HEK293 (cell line): ENCODE results near the gene AMOTL1.
A peak's percentile ranks its signal among the peaks of the same experiment; 100 is the strongest.

Experiments used
- CTCF ChIA-PET: fragments of 350-600 bp; formaldehyde crosslinking; extraction: SDS; loops from one replicate; lab custom pipeline; 2021; ENCODE audit warnings: antibody characterized with exemption; lab: Yijun Ruan, JAX
- POLR2A ChIA-PET: fragments of 300-600 bp; formaldehyde crosslinking; extraction: SDS; loops from one replicate; lab custom pipeline; 2020; ENCODE audit warnings: antibody characterized with exemption, inconsistent platforms; lab: Yijun Ruan, JAX
- H3K27ac ChIP-seq: fragments of 200-500 bp; sonication (Bioruptor generic); 2 replicates; pipeline ENCODE4 v1.5.1; 2014; ENCODE audit warnings: low read depth, low read length, control low read depth, inconsistent platforms; ENCODE audit errors: extremely low read depth
- H3K36me3 ChIP-seq, 2 experiments: fragments of 200-500 bp in 1 of 2; sonication (Bioruptor generic) in 1 of 2; 1 replicate in 1 of 2; 2 replicates in 1 of 2; pipeline ENCODE4 v1.5.1; 2014 to 2017; ENCODE audit warnings: inconsistent platforms in 2 of 2, low read length in 2 of 2; ENCODE audit not compliant: control insufficient read depth in 2 of 2, insufficient read depth in 1 of 2
- H3K4me1 ChIP-seq: fragments of 200-500 bp; sonication (Bioruptor generic); 2 replicates; pipeline ENCODE4 v1.5.1; 2014; ENCODE audit warnings: mild to moderate bottlenecking, low read length, inconsistent platforms; ENCODE audit not compliant: control insufficient read depth, insufficient read depth
- H3K4me3 ChIP-seq: 2 replicates; pipeline ENCODE4 v1.5.1; 2011; ENCODE audit warnings: low read depth, mild to moderate bottlenecking, control low read depth, low read length, moderate library complexity
- H3K9me3 ChIP-seq: fragments of 200-500 bp; sonication (Bioruptor generic); 2 replicates; pipeline ENCODE4 v1.5.1; 2014; ENCODE audit warnings: low read depth, low read length, inconsistent platforms; ENCODE audit not compliant: control insufficient read depth, insufficient read depth
- BCL6B ChIP-seq: fragments of 450-650 bp; formaldehyde crosslinking; IDR thresholded peaks from 2 replicates; pipeline ENCODE4 v1.5.1; 2017; ENCODE audit warnings: missing biosample characterization, missing genetic modification characterization
- MZF1 ChIP-seq: fragments of 450-650 bp; formaldehyde crosslinking; IDR thresholded peaks from 2 replicates; pipeline ENCODE4 v1.5.1; 2017; ENCODE audit warnings: missing biosample characterization, missing genetic modification characterization, borderline replicate concordance
- SALL2 ChIP-seq: fragments of 450-650 bp; formaldehyde crosslinking; IDR thresholded peaks from 2 replicates; pipeline ENCODE4 v1.5.0; 2017; ENCODE audit warnings: missing biosample characterization, mild to moderate bottlenecking, missing genetic modification characterization, borderline replicate concordance
- SCRT2 ChIP-seq: fragments of 450-650 bp; formaldehyde crosslinking; IDR thresholded peaks from 2 replicates; pipeline ENCODE4 v1.5.1; 2016; ENCODE audit warnings: missing biosample characterization, missing genetic modification characterization
- TRIM28 ChIP-seq: IDR thresholded peaks from 2 replicates; pipeline ENCODE4 v1.6.1; 2011; ENCODE audit warnings: low read length, control low read depth, borderline replicate concordance
- WT1 ChIP-seq: fragments of 450-650 bp; formaldehyde crosslinking; IDR thresholded peaks from 2 replicates; pipeline ENCODE4 v1.5.1; 2016; ENCODE audit warnings: missing biosample characterization, missing genetic modification characterization
- YY1 ChIP-seq: fragments of 450-650 bp; formaldehyde crosslinking; IDR thresholded peaks from 2 replicates; pipeline ENCODE4 v1.5.1; 2018; ENCODE audit warnings: missing biosample characterization, missing genetic modification characterization
- ZEB2 ChIP-seq: fragments of 450-650 bp; formaldehyde crosslinking; IDR thresholded peaks from 2 replicates; pipeline ENCODE4 v1.5.1; 2016; ENCODE audit warnings: missing biosample characterization, missing genetic modification characterization
- ZFP69B ChIP-seq: fragments of 450-650 bp; formaldehyde crosslinking; IDR thresholded peaks from 2 replicates; pipeline ENCODE4 v1.5.1; 2016; ENCODE audit warnings: missing biosample characterization, missing genetic modification characterization
- ZNF350 ChIP-seq: fragments of 450-650 bp; formaldehyde crosslinking; IDR thresholded peaks from 2 replicates; pipeline ENCODE4 v1.5.0; 2017; ENCODE audit warnings: missing biosample characterization, mild to moderate bottlenecking, missing genetic modification characterization
- ZNF473 ChIP-seq: fragments of 450-650 bp; formaldehyde crosslinking; IDR thresholded peaks from 2 replicates; pipeline ENCODE4 v1.5.1; 2017; ENCODE audit warnings: missing biosample characterization, missing genetic modification characterization
- ZNF510 ChIP-seq: fragments of 450-650 bp; formaldehyde crosslinking; IDR thresholded peaks from 2 replicates; pipeline ENCODE4 v1.5.1; 2018; ENCODE audit warnings: mild to moderate bottlenecking, missing genetic modification characterization, missing biosample characterization; ENCODE audit not compliant: insufficient replicate concordance
- ZNF518A ChIP-seq: fragments of 450-650 bp; formaldehyde crosslinking; conservative IDR thresholded peaks from 2 replicates; pipeline ENCODE4 v1.5.1; 2016; ENCODE audit warnings: low read depth, missing biosample characterization, missing genetic modification characterization
- ZNF521 ChIP-seq: fragments of 450-650 bp; formaldehyde crosslinking; IDR thresholded peaks from 2 replicates; pipeline ENCODE4 v1.5.1; 2017; ENCODE audit warnings: missing biosample characterization, mild to moderate bottlenecking, missing genetic modification characterization
- ZNF529 ChIP-seq: fragments of 450-650 bp; formaldehyde crosslinking; IDR thresholded peaks from 2 replicates; pipeline ENCODE4 v1.5.1; 2017; ENCODE audit warnings: missing genetic modification characterization, missing biosample characterization; ENCODE audit not compliant: insufficient replicate concordance
- ZNF549 ChIP-seq: fragments of 450-650 bp; IDR thresholded peaks from 2 replicates; pipeline ENCODE4 v1.5.1; 2018; ENCODE audit warnings: missing biosample characterization, missing genetic modification characterization, mild to moderate bottlenecking, inconsistent platforms, moderate library complexity
- ZNF555 ChIP-seq: fragments of 450-650 bp; formaldehyde crosslinking; conservative IDR thresholded peaks from 2 replicates; pipeline ENCODE4 v1.5.1; 2017; ENCODE audit warnings: missing biosample characterization, mild to moderate bottlenecking, missing genetic modification characterization, inconsistent platforms
- ZNF561 ChIP-seq: fragments of 450-650 bp; IDR thresholded peaks from 2 replicates; pipeline ENCODE4 v1.5.1; 2018; ENCODE audit warnings: missing biosample characterization, missing genetic modification characterization, borderline replicate concordance
- ZNF585B ChIP-seq: fragments of 450-650 bp; formaldehyde crosslinking; IDR thresholded peaks from 2 replicates; pipeline ENCODE4 v1.5.1; 2016; ENCODE audit warnings: missing biosample characterization, missing genetic modification characterization
- ZNF610 ChIP-seq: fragments of 450-650 bp; formaldehyde crosslinking; IDR thresholded peaks from 2 replicates; pipeline ENCODE4 v1.5.1; 2016; ENCODE audit warnings: missing biosample characterization, missing genetic modification characterization, borderline replicate concordance
- ZNF626 ChIP-seq: fragments of 450-650 bp; sonication (Bioruptor Pico); formaldehyde crosslinking; IDR thresholded peaks from 2 replicates; pipeline ENCODE4 v1.5.1; 2018; ENCODE audit warnings: missing biosample characterization, missing genetic modification characterization, inconsistent platforms
- ZNF654 ChIP-seq: fragments of 450-650 bp; formaldehyde crosslinking; IDR thresholded peaks from 2 replicates; pipeline ENCODE4 v1.5.1; 2016; ENCODE audit warnings: low read depth, missing biosample characterization, missing genetic modification characterization
- ZNF768 ChIP-seq: fragments of 450-650 bp; formaldehyde crosslinking; IDR thresholded peaks from 2 replicates; pipeline ENCODE4 v1.5.1; 2018; ENCODE audit warnings: missing biosample characterization, mild to moderate bottlenecking, missing genetic modification characterization
- ZNF776 ChIP-seq: fragments of 450-650 bp; formaldehyde crosslinking; IDR thresholded peaks from 2 replicates; pipeline ENCODE4 v1.5.0; 2017; ENCODE audit warnings: missing biosample characterization, missing genetic modification characterization, borderline replicate concordance
- ZNF792 ChIP-seq: fragments of 450-650 bp; formaldehyde crosslinking; IDR thresholded peaks from 2 replicates; pipeline ENCODE4 v1.5.1; 2016; ENCODE audit warnings: missing biosample characterization, missing genetic modification characterization
- ZSCAN30 ChIP-seq: fragments of 450-650 bp; IDR thresholded peaks from 2 replicates; pipeline ENCODE4 v1.5.1; 2018; ENCODE audit warnings: missing biosample characterization, mild to moderate bottlenecking, missing genetic modification characterization, moderate library complexity
- TF ChIP-seq, protein P1 (sequence below): sonication (generic); formaldehyde crosslinking; IDR thresholded peaks from 2 replicates; pipeline ENCODE4 v1.8.1; 2022; ENCODE audit warnings: mild to moderate bottlenecking, moderate library complexity, missing genetic modification reagents
- TF ChIP-seq, protein P2 (sequence below): fragments of 450-650 bp; formaldehyde crosslinking; IDR thresholded peaks from 2 replicates; pipeline ENCODE4 v1.5.1; 2016; ENCODE audit warnings: missing biosample characterization, missing genetic modification characterization

Gene AMOTL1

GRCh38 chr11:94815705-94816344, 47.7 kb downstream of the AMOTL1 start:
- peaks cover 0 to 51% of the 10 kb centered on the region in 2 experiments for H3K36me3 ChIP-seq
- CTCF ChIA-PET, result no interaction called here
- TF ChIP-seq SCRT2 (tag by site-specific recombination), result no peak
- TF ChIP-seq ZNF610 (tag by site-specific recombination), result 0 out of 2 replicates have a peak, but pooled peaks have one; percentile 31
- TF ChIP-seq ZNF510 (tag by site-specific recombination), result peak; percentile 20
- TF ChIP-seq ZNF626 (tag by site-specific recombination), result peak; percentile 78; the same call in 1 of the 2 replicates
- TF ChIP-seq WT1 (tag by site-specific recombination), result no peak
- 0 out of 2 replicates have a peak, but pooled peaks have one; percentile 37 for TF ChIP-seq MZF1
- TF ChIP-seq ZNF768, result no peak
- TF ChIP-seq ZNF473 (tag by site-specific recombination), result no peak
- no peak for TF ChIP-seq BCL6B (tag by site-specific recombination)
- no peak for TF ChIP-seq SALL2 (tag by site-specific recombination)
- no peak for TF ChIP-seq ZEB2
- TF ChIP-seq ZNF654 (tag by site-specific recombination), result no peak
- TF ChIP-seq ZNF792 (tag by site-specific recombination), result no peak
- TF ChIP-seq YY1 (tag by site-specific recombination), result no peak
- TF ChIP-seq ZNF585B (tag by site-specific recombination), result no peak
- peak; percentile 92 for TF ChIP-seq TRIM28
- TF ChIP-seq, protein P1, sequence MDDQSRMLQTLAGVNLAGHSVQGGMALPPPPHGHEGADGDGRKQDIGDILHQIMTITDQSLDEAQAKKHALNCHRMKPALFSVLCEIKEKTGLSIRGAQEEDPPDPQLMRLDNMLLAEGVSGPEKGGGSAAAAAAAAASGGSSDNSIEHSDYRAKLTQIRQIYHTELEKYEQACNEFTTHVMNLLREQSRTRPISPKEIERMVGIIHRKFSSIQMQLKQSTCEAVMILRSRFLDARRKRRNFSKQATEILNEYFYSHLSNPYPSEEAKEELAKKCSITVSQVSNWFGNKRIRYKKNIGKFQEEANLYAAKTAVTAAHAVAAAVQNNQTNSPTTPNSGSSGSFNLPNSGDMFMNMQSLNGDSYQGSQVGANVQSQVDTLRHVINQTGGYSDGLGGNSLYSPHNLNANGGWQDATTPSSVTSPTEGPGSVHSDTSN (CRISPR knock-in tag), result no peak
- TF ChIP-seq, protein P2, sequence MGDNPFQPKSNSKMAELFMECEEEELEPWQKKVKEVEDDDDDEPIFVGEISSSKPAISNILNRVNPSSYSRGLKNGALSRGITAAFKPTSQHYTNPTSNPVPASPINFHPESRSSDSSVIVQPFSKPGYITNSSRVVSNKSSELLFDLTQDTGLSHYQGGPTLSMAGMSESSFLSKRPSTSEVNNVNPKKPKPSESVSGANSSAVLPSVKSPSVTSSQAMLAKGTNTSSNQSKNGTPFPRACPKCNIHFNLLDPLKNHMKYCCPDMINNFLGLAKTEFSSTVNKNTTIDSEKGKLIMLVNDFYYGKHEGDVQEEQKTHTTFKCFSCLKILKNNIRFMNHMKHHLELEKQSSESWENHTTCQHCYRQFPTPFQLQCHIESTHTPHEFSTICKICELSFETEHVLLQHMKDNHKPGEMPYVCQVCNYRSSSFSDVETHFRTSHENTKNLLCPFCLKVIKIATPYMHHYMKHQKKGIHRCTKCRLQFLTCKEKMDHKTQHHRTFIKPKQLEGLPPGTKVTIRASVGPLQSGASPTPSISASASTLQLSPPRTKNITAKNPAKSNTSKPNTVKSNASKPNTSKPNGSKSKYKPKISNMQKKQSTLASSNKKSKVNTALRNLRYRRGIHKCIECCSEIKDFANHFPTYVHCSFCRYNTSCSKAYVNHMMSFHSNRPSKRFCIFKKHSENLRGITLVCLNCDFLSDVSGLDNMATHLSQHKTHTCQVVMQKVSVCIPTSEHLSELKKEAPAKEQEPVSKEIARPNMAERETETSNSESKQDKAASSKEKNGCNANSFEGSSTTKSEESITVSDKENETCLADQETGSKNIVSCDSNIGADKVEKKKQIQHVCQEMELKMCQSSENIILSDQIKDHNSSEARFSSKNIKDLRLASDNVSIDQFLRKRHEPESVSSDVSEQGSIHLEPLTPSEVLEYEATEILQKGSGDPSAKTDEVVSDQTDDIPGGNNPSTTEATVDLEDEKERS (tag by site-specific recombination), result 0 out of 2 replicates have a peak, but pooled peaks have one; percentile 75
- no peak for TF ChIP-seq ZSCAN30 (tag by site-specific recombination)
- no peak for TF ChIP-seq ZNF561 (tag by site-specific recombination)
- TF ChIP-seq ZNF350 (tag by site-specific recombination), result 0 out of 2 replicates have a peak, but pooled peaks have one; percentile 30
- peak; percentile 31 for TF ChIP-seq ZNF529
- no peak for TF ChIP-seq ZNF776 (tag by site-specific recombination)
- TF ChIP-seq ZNF521 (tag by site-specific recombination), result no peak
- no peak for TF ChIP-seq ZFP69B (tag by site-specific recombination)
- TF ChIP-seq ZNF518A, result peak; percentile 31; the same call in 1 of the 2 replicates
- peak; percentile 71; the same call in 1 of the 2 replicates for TF ChIP-seq ZNF549 (tag by site-specific recombination)
- TF ChIP-seq ZNF555 (tag by site-specific recombination), result no peak

More at GRCh38 chr11:94815705-94816344, 47.7 kb downstream of the AMOTL1 start:
- Histone ChIP-seq H3K27ac (no peak overlapping the region), H3K4me3 (no peak overlapping the region), H3K4me1 (no peaks in the 10 kb centered on the region), H3K9me3 (no peaks in the 10 kb centered on the region)
- POLR2A ChIA-PET, result no interaction called here
